Loucy (cell line): Measurements from ENCODE around the gene PGAP6.
A peak's percentile ranks its signal among the peaks of the same experiment; 100 is the strongest.

Source experiments
- H2AFZ ChIP-seq: fragments of 200-600 bp; sonication (generic); 2 replicates; pipeline ENCODE4 v1.6.0; 2016; ENCODE audit warnings: antibody characterized with exemption, mild to moderate bottlenecking, low read length, moderate library complexity
- H3F3A ChIP-seq: fragments of 200-600 bp; 2 replicates; pipeline ENCODE4 v1.6.0; 2016; ENCODE audit warnings: antibody characterized with exemption, low read depth, mild to moderate bottlenecking
- H3K27me3 ChIP-seq: fragments of 200-600 bp; sonication (generic); 2 replicates; pipeline ENCODE4 v1.6.1; 2014; ENCODE audit warnings: low read length, mild to moderate bottlenecking; ENCODE audit not compliant: insufficient read depth, poor library complexity, severe bottlenecking
- H3K36me3 ChIP-seq: fragments of 200-600 bp; sonication (generic); 2 replicates; pipeline ENCODE4 v1.6.1; 2016; ENCODE audit warnings: low read length; ENCODE audit not compliant: insufficient read depth
- H3K4me1 ChIP-seq: fragments of 200-600 bp; sonication (generic); 2 replicates; pipeline ENCODE4 v1.5.1; 2014; ENCODE audit warnings: low read length, mild to moderate bottlenecking; ENCODE audit not compliant: insufficient read depth, poor library complexity, severe bottlenecking
- H3K4me2 ChIP-seq: fragments of 200-600 bp; sonication (generic); 2 replicates; pipeline ENCODE4 v1.6.0; 2014; ENCODE audit warnings: antibody characterized with exemption, low read length, low read depth, mild to moderate bottlenecking; ENCODE audit not compliant: poor library complexity, severe bottlenecking
- H3K4me3 ChIP-seq: fragments of 200-600 bp; sonication (generic); 2 replicates; pipeline ENCODE4 v1.5.1; 2014; ENCODE audit warnings: low read length, mild to moderate bottlenecking, mixed read lengths; ENCODE audit not compliant: poor library complexity, severe bottlenecking
- H3K79me2 ChIP-seq: fragments of 200-600 bp; sonication (generic); 2 replicates; pipeline ENCODE4 v1.6.1; 2014; ENCODE audit warnings: low read length; ENCODE audit not compliant: insufficient read depth
- H3K9ac ChIP-seq: fragments of 200-600 bp; sonication (generic); 2 replicates; pipeline ENCODE4 v1.6.0; 2014; ENCODE audit warnings: mild to moderate bottlenecking, low read depth, low read length, moderate library complexity; ENCODE audit not compliant: poor library complexity, severe bottlenecking
- H3K9me2 ChIP-seq: fragments of 200-600 bp; sonication (generic); replicated peaks from 2 replicates; pipeline ENCODE4 v1.6.1; 2016; ENCODE audit warnings: low read depth, low read length, mixed read lengths
- H3K9me3 ChIP-seq: fragments of 200-600 bp; sonication (generic); 2 replicates; pipeline ENCODE4 v1.6.1; 2014; ENCODE audit warnings: mild to moderate bottlenecking, antibody characterized with exemption, low read length, low read depth; ENCODE audit not compliant: insufficient read depth
- H4K20me1 ChIP-seq: fragments of 200-600 bp; sonication (generic); 2 replicates; pipeline ENCODE4 v1.6.0; 2014; ENCODE audit warnings: antibody characterized with exemption, low read length, mild to moderate bottlenecking; ENCODE audit not compliant: insufficient read depth, poor library complexity, severe bottlenecking
- CTCF ChIP-seq: fragments of 200-600 bp; sonication (generic); conservative IDR thresholded peaks from 2 replicates; pipeline ENCODE4 v1.5.1; 2014; ENCODE audit warnings: mild to moderate bottlenecking, antibody characterized with exemption, low read length
- EZH2phosphoT487 ChIP-seq: fragments of 200-600 bp; IDR thresholded peaks from 2 replicates; pipeline ENCODE4 v1.6.1; 2018; ENCODE audit warnings: antibody characterized with exemption, mild to moderate bottlenecking, moderate library complexity, borderline replicate concordance

The PGAP6 gene

GRCh38 chr16:380762-381011 lies 1.1 kb downstream of the PGAP6 start:
- H3K9me2 ChIP-seq: no peaks in the 10 kb centered on the region
- TF ChIP-seq EZH2phosphoT487 (no peak), CTCF (no peak)
- H2AFZ ChIP-seq: no peak overlapping the region
- H3K4me2 ChIP-seq: peak overlapping the region; percentile 70
- H3K9ac ChIP-seq: peak overlapping the region; percentile 76
- H3K36me3 ChIP-seq: no peaks in the 10 kb centered on the region
- peak overlapping the region; percentile 76 for H3K4me3 ChIP-seq
- H4K20me1 ChIP-seq: no peaks in the 10 kb centered on the region
- H3K79me2 ChIP-seq: peaks cover 21% of the 10 kb centered on the region
- H3K4me1 ChIP-seq: peaks cover 18% of the 10 kb centered on the region
- no peaks in the 10 kb centered on the region for H3K27me3 ChIP-seq
- H3F3A ChIP-seq: no peaks in the 10 kb centered on the region
- no peaks in the 10 kb centered on the region for H3K9me3 ChIP-seq

- TF ChIP-seq CTCF (no peak), EZH2phosphoT487 (no peak)
- Histone ChIP-seq H3K79me2 (peaks cover 21% of the 10 kb centered on the region), H3K9me3 (no peaks in the 10 kb centered on the region), H3K27me3 (no peaks in the 10 kb centered on the region), H3K36me3 (no peaks in the 10 kb centered on the region), H3K4me2 (peak overlapping the region; percentile 70), H3K9me2 (no peaks in the 10 kb centered on the region), H4K20me1 (no peaks in the 10 kb centered on the region), H3K9ac (peak overlapping the region; percentile 76), H2AFZ (no peak overlapping the region), H3K4me3 (peak overlapping the region; percentile 76), H3F3A (no peaks in the 10 kb centered on the region), H3K4me1 (peaks cover 18% of the 10 kb centered on the region)
Observed at GRCh38 chr16:379961-380761, 1.6 kb downstream of the PGAP6 start.

- Histone ChIP-seq H3K9ac (peak overlapping the region; percentile 76), H3K4me3 (peak overlapping the region; percentile 76)
Observed at GRCh38 chr16:379183-379960, 2.4 kb downstream of the PGAP6 start.

More at GRCh38 chr16:379183-379960, 2.4 kb downstream of the PGAP6 start:
- Histone ChIP-seq H4K20me1 (no peaks in the 10 kb centered on the region), H2AFZ (no peak overlapping the region), H3K9me3 (no peaks in the 10 kb centered on the region), H3K4me1 (peaks cover 18% of the 10 kb centered on the region), H3K27me3 (no peaks in the 10 kb centered on the region), H3F3A (no peaks in the 10 kb centered on the region), H3K36me3 (no peaks in the 10 kb centered on the region), H3K4me2 (peak overlapping the region; percentile 70), H3K9me2 (no peaks in the 10 kb centered on the region), H3K79me2 (peaks cover 21% of the 10 kb centered on the region)
- TF ChIP-seq EZH2phosphoT487 (no peak), CTCF (no peak)
